Measurements from ENCODE around the gene KLF5. TPM values are rescaled to one million over a fixed set of nuclear protein-coding genes. Genes with fewer than 3 reads are reported as not detected.

Gene KLF5
- total RNA-seq, 1 donor from 2014 or later = 0.89 TPM

GRCh38 chr13:73058064-73058313 lies 816 bp upstream of the KLF5 start:
- ATAC-seq (no peak), DNase-seq (no peak)
- intact Hi-C loops (cut with micrococcal nuclease) = no loop called here

GRCh38 chr13:73058432-73058735 lies 421 bp upstream of the KLF5 start:
- intact Hi-C loops (cut with micrococcal nuclease) = no loop called here
- no peak for ATAC-seq
- no peak for DNase-seq

- intact Hi-C loops (cut with micrococcal nuclease) = no loop called here
- ATAC-seq = peak; percentile 56
- peak; percentile 71 for DNase-seq
Measured at GRCh38 chr13:73059460-73060250, 850 bp downstream of the KLF5 start.

GRCh38 chr13:73060251-73061160 lies 1.7 kb downstream of the KLF5 start:
- intact Hi-C loops (cut with micrococcal nuclease) = no loop called here
- ATAC-seq = peak; percentile 3
- peak; percentile 41 for DNase-seq

GRCh38 chr13:73061473-73061872 lies 2.7 kb downstream of the KLF5 start:
- no peak for ATAC-seq
- no peak for DNase-seq
- intact Hi-C loops (cut with micrococcal nuclease) = no loop called here

- DNase-seq (no peak), ATAC-seq (no peak)
- intact Hi-C loops (cut with micrococcal nuclease) = no loop called here
Measured at GRCh38 chr13:73061876-73062275, 3.1 kb downstream of the KLF5 start.

GRCh38 chr13:73062468-73062867 lies 3.7 kb downstream of the KLF5 start:
- intact Hi-C loops (cut with micrococcal nuclease) = no loop called here
- no peak for DNase-seq
- no peak for ATAC-seq

- ATAC-seq = no peak
- intact Hi-C loops (cut with micrococcal nuclease) = no loop called here
- no peak for DNase-seq
Measured at GRCh38 chr13:73063166-73063565, 4.4 kb downstream of the KLF5 start.

- DNase-seq (no peak), ATAC-seq (no peak)
- intact Hi-C loops (cut with micrococcal nuclease) = no loop called here
Measured at GRCh38 chr13:73065036-73065435, 6.2 kb downstream of the KLF5 start.

- intact Hi-C loops (cut with micrococcal nuclease) = no loop called here
- DNase-seq (no peak), ATAC-seq (no peak)
Measured at GRCh38 chr13:73065665-73066340, 7.0 kb downstream of the KLF5 start.

- no peak for DNase-seq
- intact Hi-C loops (cut with micrococcal nuclease) = no loop called here
- ATAC-seq = no peak
Measured at GRCh38 chr13:73069206-73069805, 10.5 kb downstream of the KLF5 start.

- no peak for ATAC-seq
Measured at GRCh38 chr13:73070451-73071098, 11.8 kb downstream of the KLF5 start.

GRCh38 chr13:73072239-73072900 lies 13.6 kb downstream of the KLF5 start:
- intact Hi-C loops (cut with micrococcal nuclease) = no loop called here
- no peak for ATAC-seq
- DNase-seq = no peak

More at GRCh38 chr13:73070451-73071098, 11.8 kb downstream of the KLF5 start:
- DNase-seq = no peak
- intact Hi-C loops (cut with micrococcal nuclease) = no loop called here

- intact Hi-C loops (cut with micrococcal nuclease) = no loop called here
- no peak for DNase-seq
- no peak for ATAC-seq
Measured at GRCh38 chr13:73073050-73073449, 14.2 kb downstream of the KLF5 start.

- DNase-seq (no peak), ATAC-seq (no peak)
- intact Hi-C loops (cut with micrococcal nuclease) = no loop called here
Measured at GRCh38 chr13:73074014-73074413, 15.2 kb downstream of the KLF5 start.

- ATAC-seq (no peak), DNase-seq (no peak)
- intact Hi-C loops (cut with micrococcal nuclease) = no loop called here
Measured at GRCh38 chr13:73074926-73075325, 16.1 kb downstream of the KLF5 start.

- intact Hi-C loops (cut with micrococcal nuclease) = no loop called here
- DNase-seq = no peak
Measured at GRCh38 chr13:73075546-73075945, 16.7 kb downstream of the KLF5 start.

GRCh38 chr13:73075954-73076353 lies 17.1 kb downstream of the KLF5 start:
- ATAC-seq (no peak), DNase-seq (no peak)
- intact Hi-C loops (cut with micrococcal nuclease) = no loop called here

More at GRCh38 chr13:73075546-73075945, 16.7 kb downstream of the KLF5 start:
- ATAC-seq = no peak

GRCh38 chr13:73077865-73078264 lies 19.1 kb downstream of the KLF5 start:
- intact Hi-C loops (cut with micrococcal nuclease) = no loop called here
- no peak for DNase-seq
- ATAC-seq = no peak

Data from left ventricle myocardium superior (tissue), 1 donor.